Aorta (tissue), 5 donors: ENCODE data around the gene SYNE1. TPM values are rescaled to one million over a fixed set of nuclear protein-coding genes. Genes with fewer than 3 reads are reported as not detected.

Experiments
- ATAC-seq: fragments of 200-7000 bp; cut with Tn5 transposase; one replicate; pipeline ENCODE4 v1.9.1; 2022; ENCODE audit warnings: moderate library complexity; ENCODE audit not compliant: low FRiP score
- DNase-seq, 2 donors: peaks; one replicate each; pipeline ENCODE4 v3.0.0-alpha.2; 2020
- H3K27ac ChIP-seq, 2 donors: one replicate each; pipeline ENCODE4 v1.5.1; 2013; ENCODE audit warnings: low read length in 2 of 2, mild to moderate bottlenecking in 2 of 2, moderate library complexity in 2 of 2, control low read depth in 1 of 2, inconsistent platforms in 1 of 2, low read depth in 1 of 2
- H3K27me3 ChIP-seq, 2 donors: one replicate each; pipeline ENCODE4 v1.6.1; 2013; ENCODE audit warnings: control low read depth in 1 of 2, low read length in 1 of 2, mild to moderate bottlenecking in 1 of 2, moderate library complexity in 1 of 2; ENCODE audit not compliant: insufficient read depth in 2 of 2, control insufficient read depth in 1 of 2
- H3K36me3 ChIP-seq, 2 donors: one replicate each; pipeline ENCODE4 v1.6.1; 2013; ENCODE audit warnings: control low read depth in 1 of 2, low read length in 1 of 2, mild to moderate bottlenecking in 1 of 2; ENCODE audit not compliant: insufficient read depth in 2 of 2, control insufficient read depth in 1 of 2
- H3K4me1 ChIP-seq, 2 donors: one replicate each; pipeline ENCODE4 v1.6.1; 2013; ENCODE audit warnings: low read length in 2 of 2, control low read depth in 1 of 2, mild to moderate bottlenecking in 1 of 2, moderate library complexity in 1 of 2; ENCODE audit not compliant: insufficient read depth in 2 of 2, control insufficient read depth in 1 of 2
- H3K4me3 ChIP-seq, 2 donors: one replicate each; pipeline ENCODE4 v1.5.1; 2013; ENCODE audit warnings: low read length in 2 of 2, control low read depth in 1 of 2, mild to moderate bottlenecking in 1 of 2
- H3K9me3 ChIP-seq: one replicate; pipeline ENCODE4 v1.6.1; 2013; ENCODE audit warnings: mild to moderate bottlenecking, low read length; ENCODE audit not compliant: control insufficient read depth
- WGBS, 2 donors: extraction: QIAGEN DNeasy Blood & Tissue Kit; methylation state at CpG; one replicate each; pipeline ENCODE4 v1.1.7; 2013; 5-methylcytosine and 5-hydroxymethylcytosine counted together
- intact Hi-C, 2 donors: fragments of 100-400 bp; cut with DNase I; formaldehyde crosslinking; loops; one replicate each; pipeline versions ENCODE4 v1.14.2 to v1.15.0; 2022
- polyA plus RNA-seq, 2 donors: library from polyadenylated mRNA; stranded (reverse); fragments of 200-250 nt; gene quantifications; one replicate each; pipeline ENCODE4 v1.2.3, GENCODE V29; 2013
- total RNA-seq, 2 donors: library from RNA; stranded (reverse); fragmentation: NEBNext Ultra II Directional; extraction: Animal tissue kit (Norgen Biotek cat#: 25700); gene quantifications; one replicate each; pipeline ENCODE4 v1.2.1, GENCODE V29; 2021
- donor health status: healthy with polysubstance abuse.
- donor health status: Bipolar disorder and iron deficiency.
- donor health status: DM: no; HTN: no; CAD: no.
- donor health status: DM: no; HTN: no; CAD: no.
- donor health status: DM: yes; HTN: yes; CAD: no.

SYNE1 gene
- total and polyA plus RNA-seq, 4 donors, result 54.3 to 356 (median 221) TPM

DNA sequence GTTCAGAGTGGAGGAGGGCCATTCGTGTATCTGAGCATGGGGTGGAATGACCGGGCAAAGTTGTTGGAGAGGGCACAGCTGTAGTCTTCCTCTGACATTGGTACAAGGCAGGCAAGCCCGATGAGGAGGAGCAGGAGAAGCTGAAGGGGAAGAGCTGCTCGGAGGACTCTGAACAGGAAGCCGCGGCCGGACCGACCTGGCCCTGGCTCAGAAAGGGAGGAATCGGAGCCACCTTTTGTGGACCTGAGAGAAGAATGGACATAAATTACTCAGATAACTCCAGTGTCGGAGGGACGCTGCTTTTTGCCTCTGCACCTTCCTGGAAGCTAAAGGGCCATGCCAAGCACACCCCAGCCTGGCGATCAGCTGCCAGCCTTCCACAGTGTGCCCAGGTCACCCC lies 514.7 kb downstream of the SYNE1 start:
- Histone ChIP-seq H3K4me1 (no peaks in the 10 kb centered on the region), H3K27ac (no peak overlapping the region), H3K9me3 (no peaks in the 10 kb centered on the region), H3K27me3 (no peaks in the 10 kb centered on the region), H3K4me3 (no peak overlapping the region), H3K36me3 (peaks cover 3% of the 10 kb centered on the region in 2 donors)
- intact Hi-C loops, result loop anchor here (10.0 kb wide), 1 partner anchor 448 kb away; no protein-coding TSS in a partner anchor
- WGBS, 2 donors, result 87 to 93% methylated on average over 12 of the region's 12 CpGs
- ATAC-seq (no peak), DNase-seq (no peak)

DNA sequence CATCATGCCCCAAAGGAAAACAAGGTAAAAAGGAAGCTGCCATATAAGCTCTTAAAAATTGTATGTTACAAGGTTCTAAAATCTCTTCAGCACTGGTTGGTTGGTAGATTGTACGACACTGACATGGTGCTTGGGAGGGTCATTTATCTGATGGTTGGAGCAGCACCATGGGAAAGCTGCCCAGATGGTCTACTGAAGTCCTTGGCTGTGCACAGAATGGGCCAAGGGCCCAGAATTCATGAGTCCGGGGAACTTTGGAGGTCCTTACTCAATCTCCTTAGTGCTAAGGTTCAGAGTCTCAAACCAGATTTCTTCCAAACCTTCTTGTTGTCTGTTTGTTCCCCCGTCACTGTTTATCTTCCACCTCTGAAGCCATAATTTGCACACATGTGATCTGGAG lies 515.3 kb downstream of the SYNE1 start:
- Histone ChIP-seq H3K4me1 (no peaks in the 10 kb centered on the region), H3K27ac (no peak overlapping the region), H3K27me3 (no peaks in the 10 kb centered on the region), H3K4me3 (no peak overlapping the region), H3K36me3 (peaks cover 3% of the 10 kb centered on the region in 2 donors), H3K9me3 (no peaks in the 10 kb centered on the region)
- 5 to 22% methylated on average over 3 of the region's 3 CpGs for WGBS, 2 donors
- intact Hi-C loops, result loop anchor here (10.0 kb wide), 1 partner anchor 447 kb away; no protein-coding TSS in a partner anchor
- no peak for DNase-seq
- ATAC-seq, result peak; percentile 42

DNA sequence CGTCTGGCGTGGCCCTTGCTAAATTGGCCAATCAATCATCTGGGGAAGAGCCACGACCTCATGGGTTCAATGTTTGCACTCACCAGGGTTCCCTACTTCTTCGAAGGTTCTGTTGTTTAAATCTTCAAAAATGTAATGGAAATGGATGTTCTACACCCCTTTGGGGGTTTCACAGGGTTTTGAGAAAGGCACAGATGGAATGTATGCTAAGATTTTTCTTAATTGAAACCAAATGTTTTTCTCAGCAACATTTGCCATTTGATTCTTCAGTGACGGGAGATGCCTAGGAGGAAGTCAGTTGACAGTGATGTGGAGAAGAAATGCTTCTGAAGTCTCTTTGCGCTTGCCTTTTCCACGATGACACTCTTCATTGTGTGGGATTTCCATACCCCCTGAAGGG lies 517.3 kb downstream of the SYNE1 start:
- H3K4me3 ChIP-seq, result no peak overlapping the region
- 63 to 68% methylated on average over 7 of the region's 7 CpGs for WGBS, 2 donors
- no peak overlapping the region for H3K27ac ChIP-seq
- no peaks in the 10 kb centered on the region for H3K27me3 ChIP-seq
- no peak for DNase-seq
- no peaks in the 10 kb centered on the region for H3K4me1 ChIP-seq
- no peak for ATAC-seq
- intact Hi-C loops, result loop anchor here (10.0 kb wide), 1 partner anchor 445 kb away; no protein-coding TSS in a partner anchor
- no peaks in the 10 kb centered on the region for H3K9me3 ChIP-seq
- peaks cover 3% of the 10 kb centered on the region in 2 donors for H3K36me3 ChIP-seq

DNA sequence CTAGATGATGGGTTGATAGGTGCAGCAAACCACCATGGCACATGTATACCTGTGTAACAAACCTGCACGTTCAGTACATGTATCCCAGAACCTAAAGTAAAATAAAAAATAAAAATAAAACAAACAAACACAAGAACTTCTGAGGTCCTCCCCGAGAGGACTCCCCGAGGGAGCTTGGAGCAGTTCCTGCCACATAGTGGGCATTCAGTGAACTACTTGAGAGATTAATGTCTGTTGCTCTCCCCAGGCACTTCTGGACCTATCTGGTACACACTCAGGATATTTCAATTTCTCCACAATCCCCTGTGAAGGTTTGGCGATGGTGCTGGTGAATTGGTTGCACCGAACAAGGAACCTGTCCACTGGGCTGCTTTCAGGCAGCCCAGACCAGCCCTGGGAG lies 518.5 kb downstream of the SYNE1 start:
- intact Hi-C loops, result no loop called here
- no peak overlapping the region for H3K27ac ChIP-seq
- no peaks in the 10 kb centered on the region for H3K9me3 ChIP-seq
- no peak for DNase-seq
- no peak for ATAC-seq
- WGBS, 2 donors, result 95% methylated on average over 5 of the region's 5 CpGs
- no peaks in the 10 kb centered on the region for H3K27me3 ChIP-seq
- peaks cover 3% of the 10 kb centered on the region in 2 donors for H3K36me3 ChIP-seq
- H3K4me3 ChIP-seq, result no peak overlapping the region
- no peaks in the 10 kb centered on the region for H3K4me1 ChIP-seq

DNA sequence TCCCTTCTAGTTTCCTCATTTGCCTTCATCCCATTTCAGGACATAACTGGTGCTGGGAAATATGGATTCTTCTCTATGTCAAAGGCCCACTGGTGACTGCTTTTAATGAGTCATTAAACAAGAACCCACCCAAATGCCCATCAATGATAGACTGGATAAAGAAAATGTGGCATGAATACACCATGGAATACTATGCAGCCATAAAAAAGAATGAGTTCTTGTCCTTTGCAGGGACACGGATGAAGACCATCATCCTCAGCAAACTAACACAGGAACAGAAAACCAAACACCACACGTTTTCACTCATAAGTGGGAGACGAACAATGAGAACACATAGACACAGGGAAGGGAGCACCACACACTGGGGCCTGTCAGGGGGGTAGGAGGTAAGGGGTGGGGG lies 518.9 kb downstream of the SYNE1 start:
- intact Hi-C loops, result no loop called here
- no peak overlapping the region for H3K4me3 ChIP-seq
- no peak overlapping the region for H3K27ac ChIP-seq
- WGBS, 2 donors, result 96% methylated on average over 3 of the region's 3 CpGs
- no peaks in the 10 kb centered on the region for H3K4me1 ChIP-seq
- DNase-seq (no peak), ATAC-seq (no peak)
- H3K9me3 ChIP-seq, result no peaks in the 10 kb centered on the region
- H3K27me3 ChIP-seq, result no peaks in the 10 kb centered on the region
- H3K36me3 ChIP-seq, result peaks cover 3% of the 10 kb centered on the region in 2 donors

DNA sequence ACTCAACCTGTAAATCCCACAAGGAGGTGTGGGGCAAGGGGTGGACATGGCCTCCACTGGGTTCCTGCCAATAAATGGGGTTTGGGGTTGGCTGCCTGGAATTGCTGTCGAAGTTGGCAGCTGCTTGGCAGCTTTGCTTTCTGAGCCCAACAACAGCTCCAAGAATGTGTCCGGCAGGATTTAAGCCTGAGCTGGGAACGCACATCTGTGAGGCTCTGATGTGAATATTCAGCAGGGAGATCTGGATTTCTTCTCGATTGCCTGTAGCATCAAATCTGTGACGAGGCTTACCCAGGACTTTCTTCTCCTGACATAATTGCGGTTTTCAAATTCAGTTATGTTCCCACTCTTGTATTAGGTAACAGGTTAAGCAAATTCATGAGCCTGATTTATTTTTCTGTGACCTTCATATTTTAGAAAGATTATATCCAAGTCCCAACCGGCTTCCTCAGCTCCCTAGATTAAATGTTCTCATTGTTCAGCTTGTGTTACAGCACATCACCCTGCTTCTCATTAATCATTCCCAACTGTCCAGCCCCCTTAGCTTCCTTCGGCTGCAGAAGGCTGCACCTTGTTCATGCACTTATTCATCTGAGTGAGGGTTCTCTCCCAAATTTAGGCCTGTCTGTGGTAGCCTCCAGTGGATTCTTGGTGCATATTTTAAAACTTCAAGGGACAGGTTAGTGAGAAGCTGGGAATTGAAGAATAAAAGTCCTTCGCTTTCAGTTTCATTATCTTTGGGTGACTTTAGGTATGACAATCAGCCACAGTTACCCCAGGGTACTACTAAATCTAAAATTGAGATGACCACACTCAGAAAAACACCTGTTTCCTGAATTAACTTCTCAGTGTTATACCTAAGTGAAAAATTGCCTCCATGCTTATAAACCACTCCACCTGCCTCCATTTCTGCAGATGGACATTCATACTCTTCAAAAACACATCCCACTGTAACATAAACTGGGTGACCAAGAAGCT lies 519.7 kb downstream of the SYNE1 start:
- peaks cover 3% of the 10 kb centered on the region in 2 donors for H3K36me3 ChIP-seq
- peak overlapping the region in 1 of 2 donors; percentile 23 for H3K27ac ChIP-seq
- no peaks in the 10 kb centered on the region for H3K4me1 ChIP-seq
- intact Hi-C loops, result no loop called here
- no peak for DNase-seq
- ATAC-seq, result no peak
- no peaks in the 10 kb centered on the region for H3K27me3 ChIP-seq
- H3K4me3 ChIP-seq, result no peak overlapping the region
- 19 to 21% methylated on average over 9 of the region's 9 CpGs for WGBS, 2 donors
- no peaks in the 10 kb centered on the region for H3K9me3 ChIP-seq

DNA sequence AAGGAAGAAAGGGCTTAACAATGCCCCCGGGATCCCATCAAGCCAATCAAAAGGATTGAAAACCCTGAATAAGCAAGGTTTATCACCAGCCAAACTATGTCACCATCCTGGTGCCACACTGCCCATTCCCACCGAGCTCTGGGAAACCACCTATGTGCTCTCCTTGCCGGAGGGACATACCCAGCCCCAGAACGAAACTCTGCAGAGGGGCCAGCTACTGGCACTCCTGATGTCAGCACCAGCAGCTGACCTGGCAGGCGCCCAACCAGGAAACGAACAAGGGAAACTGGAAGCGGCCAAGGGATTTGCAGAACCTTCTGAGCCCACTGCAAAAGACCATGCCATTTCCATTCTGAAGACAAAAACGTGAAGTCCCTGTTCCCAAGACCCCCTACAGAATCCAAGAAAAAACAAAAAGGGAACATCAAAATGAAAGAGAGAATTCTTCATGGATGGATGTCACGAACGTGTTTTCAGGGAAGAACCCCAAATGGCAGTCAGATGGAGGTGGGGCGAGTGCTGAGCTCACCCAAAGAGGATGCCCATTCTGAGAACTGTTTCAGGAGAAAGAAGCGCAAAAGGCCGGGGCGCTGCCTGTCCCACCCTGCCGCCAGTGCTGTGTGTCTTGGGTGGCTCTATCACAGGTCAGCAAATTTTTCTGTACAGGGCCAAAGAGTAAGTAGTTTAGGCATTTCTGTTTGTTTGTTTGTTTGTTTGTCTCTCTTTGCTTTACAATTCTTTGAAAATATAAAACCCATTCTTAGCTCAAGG lies 524.5 kb downstream of the SYNE1 start:
- intact Hi-C loops, result loop anchor here in 1 of 2 donors (5.0 kb wide), 1 partner anchor 350 kb away; no protein-coding TSS in a partner anchor
- ATAC-seq, result peak; percentile 15

DNA sequence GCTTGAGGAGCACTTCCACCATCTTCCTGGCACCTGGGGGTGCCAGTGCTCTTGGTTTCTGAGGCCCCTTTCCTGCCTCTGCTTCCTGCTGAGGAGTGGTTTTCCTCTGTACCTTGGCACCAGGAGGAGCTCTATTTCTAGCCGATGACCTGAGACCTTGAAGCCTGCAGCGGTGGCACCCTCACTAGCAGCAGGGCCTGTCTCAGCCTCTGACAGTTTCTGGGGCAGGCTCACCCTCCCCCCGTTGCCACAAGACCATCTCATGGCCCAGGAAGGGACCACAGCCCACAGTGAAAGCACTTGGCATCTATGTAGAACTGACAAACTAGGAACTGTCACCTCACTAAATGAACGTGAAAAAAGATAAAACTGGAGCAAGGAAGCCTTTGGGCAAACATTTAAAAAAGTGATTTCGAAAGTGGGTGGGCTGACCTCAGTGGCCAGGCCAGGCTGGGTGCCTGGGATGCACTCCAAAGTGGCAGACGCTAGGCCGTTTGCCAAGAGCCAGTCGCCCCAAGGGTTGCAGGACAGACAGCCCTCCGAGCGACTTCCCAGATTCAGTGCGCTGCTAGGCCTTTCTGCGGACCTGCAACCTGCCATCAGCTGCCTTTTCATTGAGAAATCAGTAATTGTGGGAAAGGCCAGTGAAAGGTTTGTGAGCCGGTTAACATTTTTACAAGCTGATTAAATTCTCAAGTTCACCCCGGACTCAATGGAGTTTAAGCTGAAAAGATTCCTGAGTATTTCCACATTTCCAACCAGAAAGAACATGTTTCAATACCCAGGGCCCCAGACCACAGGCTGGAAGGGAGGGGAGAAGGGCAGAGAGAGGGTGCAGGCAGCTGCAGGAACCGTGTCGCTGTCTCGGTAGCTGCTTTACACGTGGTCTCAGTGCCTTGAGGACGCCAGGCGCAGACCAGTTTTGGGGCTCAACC lies 526.0 kb downstream of the SYNE1 start:
- Histone ChIP-seq H3K4me3 (no peak overlapping the region), H3K36me3 (no peaks in the 10 kb centered on the region), H3K9me3 (no peaks in the 10 kb centered on the region), H3K27ac (peak overlapping the region in 1 of 2 donors; percentile 88), H3K27me3 (no peaks in the 10 kb centered on the region), H3K4me1 (peaks cover 0 to 6% of the 10 kb centered on the region in 2 donors)
- peak in 1 of 2 donors; percentile 76 for DNase-seq
- intact Hi-C loops, result loop anchor here in 1 of 2 donors (5.0 kb wide), 1 partner anchor 349 kb away; no protein-coding TSS in a partner anchor
- WGBS, 2 donors, result 28 to 34% methylated on average over 20 of the region's 20 CpGs
- peak; percentile 53 for ATAC-seq

More for the DNA sequence above, 524.5 kb downstream of the SYNE1 start:
- Histone ChIP-seq H3K4me1 (peaks cover 0 to 6% of the 10 kb centered on the region in 2 donors), H3K4me3 (no peak overlapping the region), H3K36me3 (no peaks in the 10 kb centered on the region), H3K27ac (peak overlapping the region in 1 of 2 donors; percentile 16), H3K9me3 (no peaks in the 10 kb centered on the region), H3K27me3 (no peaks in the 10 kb centered on the region)
- peak; percentile 86 to 92 for DNase-seq
- WGBS, 2 donors, result 84 to 86% methylated on average over 15 of the region's 15 CpGs
